Measurements from ENCODE around the gene BRMS1L. TPM values are rescaled to one million over a fixed set of nuclear protein-coding genes. Genes with fewer than 3 reads are reported as not detected.

BRMS1L gene
- total RNA-seq, 1 donor from 2014 or later: 5.5 TPM

DNA sequence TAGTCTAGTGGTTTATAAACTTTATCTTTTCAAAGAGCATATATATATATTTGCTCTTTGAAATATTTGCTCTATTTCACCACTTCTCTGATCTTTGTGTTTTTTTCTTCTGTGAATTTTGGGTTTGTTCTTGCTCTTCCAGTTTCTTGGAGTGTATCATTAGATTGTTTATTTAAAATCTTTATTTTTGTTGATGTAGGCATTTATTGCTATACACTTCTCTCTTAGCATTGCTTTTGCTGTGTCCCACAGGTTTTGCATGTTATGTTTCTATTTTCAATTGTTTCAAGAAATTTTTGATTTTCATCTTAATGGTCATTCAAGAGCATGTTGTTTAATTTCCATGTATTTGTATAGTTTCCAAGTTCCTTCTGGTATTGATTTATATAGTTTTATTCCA lies 69.1 kb downstream of the BRMS1L start:
- Histone ChIP-seq H3K4me3 (no peak overlapping the region), H3K27ac (no peak overlapping the region), H3K36me3 (no peaks in the 10 kb centered on the region), H3K27me3 (ENCODE audit: low read depth) (no peaks in the 10 kb centered on the region), H3K9me3 (peaks cover 16% of the 10 kb centered on the region), H3K4me1 (no peaks in the 10 kb centered on the region)
- intact Hi-C loops (cut with DNase I): no loop called here
- no peak for ATAC-seq
- DNase-seq: no peak
- TF ChIP-seq CTCF (IDR thresholded peaks at IDR 0.05): no peak

DNA sequence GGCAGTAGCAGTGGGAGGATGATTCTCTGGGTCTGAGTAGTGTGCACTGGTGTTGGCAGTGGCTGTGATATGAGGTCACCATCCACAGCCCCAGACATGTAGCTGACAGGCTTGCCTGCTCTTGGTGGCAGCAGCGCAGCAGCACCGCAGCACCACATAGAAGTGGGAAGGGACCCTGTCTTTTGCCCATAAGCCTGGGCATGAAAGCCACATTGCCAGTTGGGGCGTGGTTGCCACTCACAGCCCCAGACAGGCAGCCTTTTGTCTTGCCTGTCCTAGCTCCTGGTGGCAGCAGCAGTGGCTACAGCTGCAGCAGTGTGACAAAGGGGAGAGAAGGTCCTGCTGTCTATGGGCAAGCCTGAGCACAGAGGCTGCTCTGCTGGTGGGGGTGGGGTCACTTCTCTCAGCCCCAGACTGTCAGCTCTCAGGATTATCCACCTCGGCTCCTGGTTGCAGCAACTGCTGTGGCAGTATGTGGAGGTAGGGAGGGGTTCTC lies 71.5 kb downstream of the BRMS1L start:
- intact Hi-C loops (cut with DNase I): no loop called here
- Histone ChIP-seq H3K4me1 (no peaks in the 10 kb centered on the region), H3K4me3 (no peak overlapping the region), H3K27me3 (ENCODE audit: low read depth) (no peaks in the 10 kb centered on the region), H3K27ac (no peak overlapping the region), H3K9me3 (peaks cover 16% of the 10 kb centered on the region), H3K36me3 (no peaks in the 10 kb centered on the region)
- ATAC-seq (no peak), DNase-seq (no peak)
- TF ChIP-seq CTCF (IDR thresholded peaks at IDR 0.05): no peak

DNA sequence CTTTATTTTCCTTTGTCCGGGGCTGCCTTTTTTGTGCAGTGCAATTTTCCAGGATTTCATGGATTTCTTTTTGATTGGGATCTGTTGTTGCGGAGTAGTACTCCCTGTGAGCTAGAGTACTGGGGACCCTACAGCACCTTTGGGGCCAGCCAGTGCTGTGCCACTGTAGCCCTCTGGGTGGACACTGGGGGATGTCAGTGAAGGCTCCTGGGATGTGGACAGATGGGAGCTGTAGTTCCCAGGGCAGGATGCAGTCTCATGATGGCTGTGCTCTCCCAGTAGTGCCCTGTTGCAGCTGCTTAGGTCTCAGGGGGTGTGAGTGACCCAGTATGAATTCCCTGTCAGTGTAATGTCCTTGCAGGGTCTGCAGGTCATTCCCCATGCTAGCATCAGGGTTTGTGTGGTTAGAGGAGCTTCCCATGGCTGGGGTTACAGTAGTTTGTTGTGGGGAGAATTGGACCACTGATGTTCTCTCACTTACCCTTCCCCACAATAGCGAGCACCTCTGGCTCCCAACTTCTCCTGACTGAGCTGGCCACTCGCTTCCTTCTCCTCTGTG lies 72.2 kb downstream of the BRMS1L start:
- DNase-seq (no peak), ATAC-seq (no peak)
- Histone ChIP-seq H3K27ac (no peak overlapping the region), H3K27me3 (ENCODE audit: low read depth) (no peaks in the 10 kb centered on the region), H3K9me3 (peaks cover 16% of the 10 kb centered on the region), H3K4me3 (no peak overlapping the region), H3K36me3 (no peaks in the 10 kb centered on the region), H3K4me1 (no peaks in the 10 kb centered on the region)
- intact Hi-C loops (cut with DNase I): no loop called here
- no peak for TF ChIP-seq CTCF (IDR thresholded peaks at IDR 0.05)

GRCh38 chr14:35900741-35901140 lies 74.6 kb downstream of the BRMS1L start:
- DNase-seq (no peak), ATAC-seq (no peak)
- H3K4me3 ChIP-seq: no peak overlapping the region
- no peak for TF ChIP-seq CTCF (IDR thresholded peaks at IDR 0.05)
- no peak overlapping the region for H3K27ac ChIP-seq
- H3K9me3 ChIP-seq: peaks cover 15% of the 10 kb centered on the region
- intact Hi-C loops (cut with DNase I): no loop called here
- no peaks in the 10 kb centered on the region for H3K36me3 ChIP-seq
- H3K4me1 ChIP-seq: no peaks in the 10 kb centered on the region
- no peaks in the 10 kb centered on the region for H3K27me3 ChIP-seq (ENCODE audit: low read depth)

DNA sequence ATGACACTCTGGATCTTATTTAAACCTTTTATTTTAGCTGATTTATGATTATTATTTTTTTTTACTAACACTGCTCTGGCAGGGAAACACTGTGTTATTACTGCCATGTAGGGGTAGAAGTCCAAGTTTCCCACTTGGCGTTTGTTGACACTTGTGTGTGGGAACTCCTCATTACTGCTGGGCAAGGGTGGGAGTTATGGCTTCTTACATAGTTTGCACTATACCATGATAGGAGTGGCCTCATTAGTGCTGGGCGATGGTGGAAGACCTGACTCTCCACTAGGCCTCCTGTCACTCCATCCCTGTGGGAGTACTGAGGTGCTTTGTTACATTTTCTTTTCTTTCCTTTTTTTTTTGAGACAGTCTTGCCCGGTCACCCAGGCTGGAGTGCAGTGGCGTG lies 83.5 kb downstream of the BRMS1L start:
- no peak for TF ChIP-seq CTCF (IDR thresholded peaks at IDR 0.05)
- H3K4me1 ChIP-seq: no peaks in the 10 kb centered on the region
- no peak overlapping the region for H3K4me3 ChIP-seq
- intact Hi-C loops (cut with DNase I): no loop called here
- H3K27me3 ChIP-seq (ENCODE audit: low read depth): no peaks in the 10 kb centered on the region
- no peaks in the 10 kb centered on the region for H3K36me3 ChIP-seq
- no peak overlapping the region for H3K27ac ChIP-seq
- DNase-seq: no peak
- no peak for ATAC-seq
- no peaks in the 10 kb centered on the region for H3K9me3 ChIP-seq
